Effector memory CD8-positive, alpha-beta T cell (primary cell): ENCODE measurements around the gene DUOX2.

Experiments
- ATAC-seq: fragments of 150-1000 bp; cut with Tn5 transposase; replicated peaks from 2 replicates; pipeline ENCODE4 v1.10.0; 2021; ENCODE audit warnings: mild to moderate bottlenecking, moderate library complexity
- DNase-seq, 3 experiments: peaks; one replicate each; pipeline ENCODE4 v3.0.0; 2021
- H3K27ac Mint-ChIP-seq, 2 donors: one replicate each; pipeline ENCODE4 v1.8.0; 2022; ENCODE audit warnings: mild to moderate bottlenecking in 2 of 2, mixed read lengths in 2 of 2, moderate library complexity in 2 of 2
- H3K27me3 Mint-ChIP-seq, 2 donors: one replicate each; pipeline ENCODE4 v1.8.0; 2022; ENCODE audit warnings: mixed read lengths in 2 of 2
- H3K36me3 Mint-ChIP-seq: one replicate; pipeline ENCODE4 v1.8.0; 2022; ENCODE audit warnings: mild to moderate bottlenecking, moderate library complexity, mixed read lengths; ENCODE audit not compliant: insufficient read depth
- H3K4me1 Mint-ChIP-seq, 2 donors: one replicate each; pipeline ENCODE4 v1.8.0; 2022; ENCODE audit warnings: low read depth in 2 of 2, mixed read lengths in 2 of 2
- H3K4me3 Mint-ChIP-seq, 2 donors: one replicate each; pipeline ENCODE4 v1.8.0; 2022; ENCODE audit warnings: mild to moderate bottlenecking in 2 of 2, mixed read lengths in 2 of 2, moderate library complexity in 2 of 2
- H3K9me3 Mint-ChIP-seq, 2 donors: one replicate each; pipeline ENCODE4 v1.8.0; 2022; ENCODE audit warnings: mixed read lengths in 2 of 2

DUOX2 gene

GRCh38 chr15:45134682-45135604 lies 21.0 kb upstream of the DUOX2 start:
- Mint-ChIP-seq H3K4me3 (peak overlapping the region; percentile 67 to 78), H3K4me1 (peaks cover 7 to 8% of the 10 kb centered on the region in 2 donors), H3K9me3 (no peaks in the 10 kb centered on the region), H3K36me3 (peaks cover 4% of the 10 kb centered on the region), H3K27me3 (peaks cover 61 to 67% of the 10 kb centered on the region in 2 donors), H3K27ac (peak overlapping the region in 1 of 2 donors; percentile 10)
- peak; percentile 72 for ATAC-seq
- no peak for DNase-seq

DNA sequence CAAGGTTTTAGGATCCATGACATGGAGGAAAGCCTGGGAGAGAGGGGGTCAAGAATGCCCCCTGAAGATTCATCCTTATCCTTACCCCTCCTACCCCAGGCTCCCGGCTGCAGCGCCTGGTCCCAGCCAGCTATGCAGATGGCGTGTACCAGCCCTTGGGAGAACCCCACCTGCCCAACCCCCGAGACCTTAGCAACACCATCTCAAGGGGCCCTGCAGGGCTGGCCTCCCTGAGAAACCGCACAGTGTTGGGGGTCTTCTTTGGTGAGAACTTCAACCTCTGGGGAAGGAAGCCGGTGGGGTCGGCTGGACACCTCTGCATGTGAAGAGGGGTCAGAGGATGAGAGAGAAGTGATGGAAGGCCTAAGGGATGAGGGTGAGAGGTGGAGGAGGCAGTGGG lies 20.1 kb upstream of the DUOX2 start:
- Mint-ChIP-seq H3K27ac (no peak overlapping the region), H3K4me3 (peak overlapping the region; percentile 67 to 78), H3K27me3 (peaks cover 63 to 69% of the 10 kb centered on the region in 2 donors), H3K4me1 (peaks cover 7 to 8% of the 10 kb centered on the region in 2 donors), H3K36me3 (peaks cover 4% of the 10 kb centered on the region), H3K9me3 (no peaks in the 10 kb centered on the region)
- ATAC-seq (no peak), DNase-seq (no peak)

DNA sequence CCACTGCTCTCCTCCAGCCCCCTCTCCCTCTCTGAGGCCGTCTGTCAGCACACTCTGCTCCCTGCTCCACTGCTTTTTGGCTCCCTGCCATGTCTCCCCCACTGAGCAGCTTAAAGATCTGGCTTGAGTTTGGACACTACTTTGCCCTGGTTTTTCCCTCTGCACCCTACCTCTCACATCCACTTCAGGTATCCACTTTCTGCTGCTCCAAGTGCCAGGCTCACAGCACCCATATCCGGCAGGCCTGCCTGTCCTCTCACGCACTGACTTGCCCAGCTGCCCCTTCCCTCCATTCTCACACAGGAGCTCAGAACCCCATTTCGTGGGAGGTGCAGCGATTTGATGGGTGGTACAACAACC lies 19.6 kb upstream of the DUOX2 start:
- DNase-seq (no peak), ATAC-seq (no peak)
- Mint-ChIP-seq H3K27me3 (peaks cover 68 to 74% of the 10 kb centered on the region in 2 donors), H3K4me3 (no peak overlapping the region), H3K36me3 (peaks cover 4% of the 10 kb centered on the region), H3K9me3 (no peaks in the 10 kb centered on the region), H3K27ac (no peak overlapping the region), H3K4me1 (peaks cover 7 to 8% of the 10 kb centered on the region in 2 donors)

DNA sequence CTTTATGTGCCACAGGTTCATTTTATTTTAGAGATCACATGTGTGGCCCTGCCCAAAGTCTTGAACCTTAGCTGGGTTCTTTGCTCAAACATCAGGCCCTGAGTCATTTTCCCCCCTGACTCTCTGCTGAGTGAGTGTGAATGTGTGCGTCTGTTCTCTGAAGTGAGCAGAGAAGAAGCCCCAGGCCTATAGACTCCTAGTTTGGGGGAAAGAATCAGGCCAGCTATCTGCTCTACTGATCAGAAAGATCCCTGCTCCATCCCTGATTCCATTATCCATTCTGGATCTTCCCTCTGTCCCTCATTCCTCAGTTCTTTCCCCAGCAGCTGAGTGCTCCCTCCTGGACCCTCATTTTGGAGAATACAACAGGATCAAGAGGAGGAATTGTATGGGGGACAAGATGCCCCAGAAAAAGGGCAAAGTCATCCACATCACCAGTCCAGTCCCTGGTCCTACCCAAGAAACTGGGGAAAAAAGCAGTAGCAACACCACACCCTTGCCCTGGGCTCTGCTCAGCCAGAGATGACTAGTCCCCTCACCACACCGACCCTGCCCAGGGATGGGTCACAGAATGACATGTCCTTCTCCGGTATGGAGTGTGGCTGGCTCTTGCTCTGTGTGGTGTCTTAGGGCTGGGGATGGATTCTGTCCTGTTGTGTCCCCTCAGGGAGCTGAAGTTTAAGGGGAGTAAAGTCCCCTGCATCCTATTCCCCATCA lies 19.0 kb upstream of the DUOX2 start:
- H3K4me1 Mint-ChIP-seq: peaks cover 7 to 8% of the 10 kb centered on the region in 2 donors
- H3K9me3 Mint-ChIP-seq: no peaks in the 10 kb centered on the region
- H3K36me3 Mint-ChIP-seq: peaks cover 4% of the 10 kb centered on the region
- no peak overlapping the region for H3K4me3 Mint-ChIP-seq
- no peak for ATAC-seq
- H3K27ac Mint-ChIP-seq: no peak overlapping the region
- peaks cover 73 to 74% of the 10 kb centered on the region in 2 donors for H3K27me3 Mint-ChIP-seq
- DNase-seq: no peak

DNA sequence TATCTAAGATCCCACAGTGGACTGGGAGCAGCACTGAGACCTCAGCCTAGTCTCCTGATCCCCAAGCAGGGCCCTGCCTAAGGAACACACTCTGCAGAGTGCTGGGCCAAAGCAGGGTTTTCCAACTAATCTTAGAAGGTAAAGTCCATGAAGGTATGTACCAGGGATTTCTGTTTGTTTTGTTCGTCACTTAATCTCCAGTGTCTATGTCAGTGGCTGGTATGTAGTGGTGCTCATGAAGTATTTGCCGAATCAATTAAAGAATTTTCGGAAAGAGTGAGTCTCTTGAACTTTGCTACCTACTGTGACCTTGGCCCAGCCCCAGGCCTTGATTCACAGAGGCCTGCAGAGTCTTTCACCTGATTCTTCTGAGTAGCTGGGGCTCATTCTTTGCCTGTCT lies 17.5 kb upstream of the DUOX2 start:
- H3K4me1 Mint-ChIP-seq: peaks cover 7 to 8% of the 10 kb centered on the region in 2 donors
- ATAC-seq (no peak), DNase-seq (no peak)
- peaks cover 4% of the 10 kb centered on the region for H3K36me3 Mint-ChIP-seq
- H3K27ac Mint-ChIP-seq: no peak overlapping the region
- no peak overlapping the region for H3K4me3 Mint-ChIP-seq
- H3K27me3 Mint-ChIP-seq: peaks cover 72 to 78% of the 10 kb centered on the region in 2 donors
- H3K9me3 Mint-ChIP-seq: no peaks in the 10 kb centered on the region

- no peak for ATAC-seq
- Mint-ChIP-seq H3K4me1 (peaks cover 6 to 7% of the 10 kb centered on the region in 2 donors), H3K27me3 (peaks cover 77 to 81% of the 10 kb centered on the region in 2 donors), H3K27ac (no peak overlapping the region), H3K9me3 (no peaks in the 10 kb centered on the region), H3K4me3 (peak overlapping the region; percentile 9 to 23), H3K36me3 (peaks cover 4% of the 10 kb centered on the region)
- DNase-seq: no peak
These were observed 16.5 kb upstream of the DUOX2 start for GRCh38 chr15:45130291-45131000.

- peaks cover 81 to 84% of the 10 kb centered on the region in 2 donors for H3K27me3 Mint-ChIP-seq
- H3K36me3 Mint-ChIP-seq: peaks cover 4% of the 10 kb centered on the region
- ATAC-seq (peak; percentile 83), DNase-seq (no peak)
- peaks cover 4% of the 10 kb centered on the region in 2 donors for H3K4me1 Mint-ChIP-seq
- H3K4me3 Mint-ChIP-seq: peak within 1 kb of the TSS; percentile 23 to 25
- H3K9me3 Mint-ChIP-seq: no peaks in the 10 kb centered on the region
- H3K27ac Mint-ChIP-seq: no peak within 1 kb of the TSS
These were observed 15.7 kb upstream of the DUOX2 start, which contains the start of the genes DUOX1 and DUOXA1 for GRCh38 chr15:45129651-45130129. TSS of gene DUOX1 (plus strand) at chr15:45129994. CDS start at chr15:45131967, 1,973 bp downstream. TSS of gene DUOXA1 (minus strand) at chr15:45129879. CDS start at chr15:45123014, 6,865 bp downstream.

DNA sequence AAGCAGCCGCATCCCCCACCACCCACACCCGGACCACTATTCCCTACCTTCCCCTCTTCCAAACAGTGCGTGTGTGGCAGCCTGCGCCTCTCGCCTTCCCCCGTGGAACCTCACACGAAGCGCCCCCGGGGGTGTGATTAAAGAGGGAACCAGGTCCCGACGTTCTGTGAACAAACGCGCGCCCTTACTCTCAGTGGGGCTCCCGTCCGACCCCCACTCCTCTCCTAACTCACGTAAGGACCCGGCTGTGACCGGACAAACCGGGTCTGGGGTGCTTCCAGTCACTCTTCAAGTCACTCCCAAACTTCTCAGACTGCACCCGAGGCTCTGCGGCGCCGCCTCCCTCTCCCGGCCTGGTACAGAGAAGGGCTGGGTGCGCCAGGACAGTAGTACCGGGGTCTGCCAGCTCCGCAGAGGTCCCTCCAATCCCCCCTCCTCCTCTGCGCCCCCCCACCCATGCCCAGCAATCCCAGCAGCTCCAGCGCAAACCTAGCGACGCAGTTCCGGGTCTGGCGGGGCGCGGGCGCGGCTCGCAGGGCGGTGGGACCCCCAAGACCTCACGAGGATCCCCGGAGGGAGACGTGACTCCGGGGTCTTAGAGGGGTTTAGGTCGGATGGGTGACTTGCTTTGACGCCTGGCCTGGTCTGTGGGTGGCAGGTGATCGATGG lies 15.1 kb upstream of the DUOX2 start:
- no peaks in the 10 kb centered on the region for H3K9me3 Mint-ChIP-seq
- peak overlapping the region in 1 of 2 donors; percentile 25 for H3K4me3 Mint-ChIP-seq
- H3K4me1 Mint-ChIP-seq: no peaks in the 10 kb centered on the region
- H3K36me3 Mint-ChIP-seq: peaks cover 1% of the 10 kb centered on the region
- H3K27ac Mint-ChIP-seq: no peak overlapping the region
- DNase-seq: no peak
- H3K27me3 Mint-ChIP-seq: peaks cover 79 to 81% of the 10 kb centered on the region in 2 donors
- ATAC-seq: no peak

DNA sequence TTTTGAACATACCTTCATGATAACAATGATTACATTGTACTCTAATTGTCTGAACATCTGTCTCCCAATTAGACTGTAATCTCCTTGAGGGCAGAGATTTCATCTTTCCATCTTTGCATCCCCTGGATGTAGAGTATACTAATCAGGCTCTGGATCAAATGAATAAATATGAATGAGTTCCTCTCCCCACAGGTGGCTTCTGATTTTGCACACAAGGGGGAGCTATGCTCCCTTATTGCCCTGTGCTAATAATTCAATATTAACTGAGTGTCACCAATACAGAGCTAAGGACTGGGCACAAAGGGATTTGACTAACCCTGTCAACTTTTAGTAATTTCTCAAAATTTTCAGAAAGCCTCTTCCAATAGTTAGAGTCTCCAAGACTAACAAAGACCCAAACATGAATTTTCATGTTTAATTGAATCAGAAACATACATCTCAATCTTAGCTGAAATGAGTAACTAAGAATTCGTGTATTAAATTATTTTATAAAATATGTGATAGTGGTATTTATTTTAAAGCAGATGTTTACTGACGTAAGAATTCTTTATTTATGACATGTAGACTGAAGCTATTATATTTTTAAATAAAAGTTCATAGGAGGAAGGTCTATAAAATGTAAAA lies 12.7 kb upstream of the DUOX2 start:
- H3K9me3 Mint-ChIP-seq: no peaks in the 10 kb centered on the region
- peak; percentile 74 for ATAC-seq
- DNase-seq: peak; percentile 37 to 51 (median 38)
- H3K4me3 Mint-ChIP-seq: no peak overlapping the region
- H3K36me3 Mint-ChIP-seq: no peaks in the 10 kb centered on the region
- no peaks in the 10 kb centered on the region for H3K4me1 Mint-ChIP-seq
- H3K27ac Mint-ChIP-seq: no peak overlapping the region
- H3K27me3 Mint-ChIP-seq: peaks cover 59 to 74% of the 10 kb centered on the region in 2 donors

GRCh38 chr15:45123397-45123796 lies 9.4 kb upstream of the DUOX2 start:
- Mint-ChIP-seq H3K9me3 (no peaks in the 10 kb centered on the region), H3K27ac (no peak overlapping the region), H3K4me3 (no peak overlapping the region), H3K4me1 (peaks cover 0 to under 1% of the 10 kb centered on the region in 2 donors), H3K36me3 (no peaks in the 10 kb centered on the region), H3K27me3 (peaks cover 61 to 80% of the 10 kb centered on the region in 2 donors)
- ATAC-seq (no peak), DNase-seq (no peak)

DNA sequence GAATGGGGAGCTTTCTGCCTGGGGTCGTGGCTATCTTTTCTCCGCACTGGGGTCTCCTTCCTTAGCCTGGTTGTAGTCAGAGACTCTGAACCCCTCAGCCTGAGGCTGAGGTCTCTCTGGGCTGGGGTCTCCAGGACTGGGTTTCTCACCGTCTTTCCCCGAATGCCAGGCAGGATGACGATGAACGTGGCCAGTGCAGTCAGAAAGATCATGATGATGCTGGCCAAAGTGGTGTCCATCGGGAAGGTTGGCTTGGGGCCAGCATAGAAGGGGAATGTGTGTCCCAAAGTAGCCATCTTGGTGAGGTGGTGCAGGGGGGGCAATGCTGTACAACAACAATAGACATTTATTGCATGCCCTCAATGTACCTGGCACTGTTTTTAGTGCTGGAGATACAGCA lies 8.7 kb upstream of the DUOX2 start:
- H3K9me3 Mint-ChIP-seq: no peaks in the 10 kb centered on the region
- DNase-seq (no peak), ATAC-seq (no peak)
- peaks cover 5 to 6% of the 10 kb centered on the region in 2 donors for H3K4me1 Mint-ChIP-seq
- no peaks in the 10 kb centered on the region for H3K36me3 Mint-ChIP-seq
- no peak overlapping the region for H3K4me3 Mint-ChIP-seq
- H3K27ac Mint-ChIP-seq: no peak overlapping the region
- peaks cover 61 to 80% of the 10 kb centered on the region in 2 donors for H3K27me3 Mint-ChIP-seq

DNA sequence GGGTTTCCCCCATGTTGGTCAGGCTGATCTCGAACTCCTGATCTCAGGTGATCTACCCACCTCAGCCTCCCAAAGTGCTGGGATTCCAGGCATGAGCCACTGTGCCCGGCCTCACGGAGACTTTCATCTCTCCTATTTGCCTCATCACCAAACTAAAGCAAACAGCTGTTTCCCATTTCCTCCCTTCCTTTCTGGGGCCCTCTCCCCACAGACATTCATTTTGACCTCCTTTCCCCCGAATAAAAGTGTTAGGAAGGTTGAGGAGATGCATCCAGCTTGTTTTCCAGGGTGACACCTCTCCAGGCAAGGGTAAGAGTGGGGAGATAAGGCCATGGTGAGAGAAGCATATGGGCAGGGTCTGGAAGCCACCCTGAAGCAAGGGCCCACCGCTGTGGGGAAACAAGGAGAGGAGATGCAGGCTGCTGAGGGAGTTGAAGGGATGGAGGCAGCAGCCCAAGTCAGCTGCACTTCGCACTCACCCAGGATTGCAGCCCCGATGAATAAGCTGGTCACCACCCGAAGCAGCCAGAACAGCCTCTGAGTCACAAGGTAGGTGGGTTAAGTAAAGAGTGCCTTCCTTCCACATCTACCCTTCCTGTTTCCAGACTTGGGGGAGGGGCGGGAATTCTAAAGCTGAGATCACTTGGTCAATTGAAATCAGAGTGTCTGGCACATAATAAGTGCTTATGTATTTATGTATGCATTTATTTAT lies 7.9 kb upstream of the DUOX2 start:
- Mint-ChIP-seq H3K27ac (no peak overlapping the region), H3K4me1 (peaks cover 13% of the 10 kb centered on the region in 2 donors), H3K36me3 (no peaks in the 10 kb centered on the region), H3K27me3 (peaks cover 65 to 85% of the 10 kb centered on the region in 2 donors), H3K9me3 (no peaks in the 10 kb centered on the region), H3K4me3 (no peak overlapping the region)
- no peak for DNase-seq
- ATAC-seq: no peak
